WTC11 (cell line): Measurements from ENCODE around the gene LARP7. TPM values are rescaled to one million over a fixed set of nuclear protein-coding genes. Genes with fewer than 3 reads are reported as not detected.
"Not testable (repeated sequence)": the region's sequence is repeated elsewhere in the genome, so short reads cannot be mapped to it uniquely, and the experiment has no call there.

Source experiments
- ATAC-seq: fragments of 200-7000 bp; cut with Tn5 transposase; 2 replicates; pipeline ENCODE4 v1.10.0; 2021; ENCODE audit warnings: mild to moderate bottlenecking, moderate library complexity
- CTCF ChIA-PET: fragments of 300-600 bp; sonication (Branson Sonifier 250); formaldehyde crosslinking; loops from one replicate; lab custom pipeline; 2021; ENCODE audit warnings: antibody characterized with exemption; lab: Charles Lee
- POLR2A ChIA-PET: fragments of 350-600 bp; sonication (Branson Sonifier 250); formaldehyde crosslinking; loops from one replicate; lab custom pipeline; 2021; ENCODE audit warnings: antibody characterized with exemption; lab: Charles Lee
- DNase-seq: peaks from one replicate; pipeline ENCODE4 v3.0.0; 2021; ENCODE audit warnings: low spot score
- H3K27ac Mint-ChIP-seq: 2 replicates; pipeline ENCODE4 v1.8.0; 2021; ENCODE audit warnings: mixed read lengths
- H3K27me3 Mint-ChIP-seq: 2 replicates; pipeline ENCODE4 v1.8.0; 2021; ENCODE audit warnings: low read depth, mild to moderate bottlenecking, moderate library complexity, mixed read lengths
- H3K36me3 Mint-ChIP-seq: 2 replicates; pipeline ENCODE4 v1.8.0; 2021; ENCODE audit warnings: mixed read lengths
- H3K4me1 Mint-ChIP-seq: 2 replicates; pipeline ENCODE4 v1.8.0; 2022; ENCODE audit warnings: mixed read lengths
- H3K4me3 Mint-ChIP-seq: 2 replicates; pipeline ENCODE4 v1.8.0; 2021; ENCODE audit warnings: mild to moderate bottlenecking, moderate library complexity, mixed read lengths
- H3K9me3 Mint-ChIP-seq: 2 replicates; pipeline ENCODE4 v1.8.0; 2021; ENCODE audit warnings: mixed read lengths
- ATF2 ChIP-seq: sonication (generic); formaldehyde crosslinking; IDR thresholded peaks from 2 replicates; pipeline ENCODE4 v1.8.1; 2022; ENCODE audit warnings: low read depth, missing genetic modification reagents, borderline replicate concordance
- CBFB ChIP-seq: sonication (generic); formaldehyde crosslinking; IDR thresholded peaks from 2 replicates; pipeline ENCODE4 v1.8.1; 2022; ENCODE audit warnings: mild to moderate bottlenecking, low read depth, missing genetic modification reagents
- CREB1 ChIP-seq: sonication (generic); formaldehyde crosslinking; IDR thresholded peaks from 2 replicates; pipeline ENCODE4 v1.8.0; 2023; ENCODE audit warnings: mild to moderate bottlenecking, missing genetic modification reagents
- EMX1 ChIP-seq: fragments of 250-450 bp; sonication (Bioruptor Pico); IDR thresholded peaks from 2 replicates; pipeline ENCODE4 v1.8.0; 2021; ENCODE audit warnings: mild to moderate bottlenecking
- ERG ChIP-seq: fragments of 250-450 bp; sonication (Bioruptor Pico); IDR thresholded peaks from 2 replicates; pipeline ENCODE4 v1.8.0; 2021; ENCODE audit warnings: mild to moderate bottlenecking
- ETV6 ChIP-seq: sonication (generic); formaldehyde crosslinking; IDR thresholded peaks from 2 replicates; pipeline ENCODE4 v1.8.1; 2022; ENCODE audit warnings: mild to moderate bottlenecking, missing genetic modification reagents
- GTF2I ChIP-seq: fragments of 250-450 bp; sonication (Bioruptor Pico); conservative IDR thresholded peaks from 2 replicates; pipeline ENCODE4 v1.4.0; 2021; ENCODE audit warnings: mild to moderate bottlenecking
- PRRX2 ChIP-seq: fragments of 250-450 bp; sonication (Bioruptor Pico); IDR thresholded peaks from 2 replicates; pipeline ENCODE4 v1.8.0; 2021; ENCODE audit warnings: mild to moderate bottlenecking
- RORB ChIP-seq: fragments of 250-450 bp; sonication (Bioruptor Pico); IDR thresholded peaks from 2 replicates; pipeline ENCODE4 v1.9.0; 2021; ENCODE audit warnings: mild to moderate bottlenecking
- TP53 ChIP-seq: sonication (generic); formaldehyde crosslinking; IDR thresholded peaks from 2 replicates; pipeline ENCODE4 v1.8.1; 2023; ENCODE audit warnings: mild to moderate bottlenecking, missing genetic modification reagents
- ZBTB43 ChIP-seq: sonication (generic); formaldehyde crosslinking; IDR thresholded peaks from 2 replicates; pipeline ENCODE4 v1.8.1; 2023; ENCODE audit warnings: mild to moderate bottlenecking, missing genetic modification reagents
- ZMAT4 ChIP-seq: fragments of 250-450 bp; sonication (Bioruptor Pico); IDR thresholded peaks from 2 replicates; pipeline ENCODE4 v1.9.0; 2021; ENCODE audit warnings: mild to moderate bottlenecking
- ZNF121 ChIP-seq: sonication (generic); formaldehyde crosslinking; IDR thresholded peaks from 2 replicates; pipeline ENCODE4 v1.8.0; 2023; ENCODE audit warnings: missing genetic modification reagents
- ZNF396 ChIP-seq: fragments of 250-450 bp; sonication (Bioruptor Pico); IDR thresholded peaks from 2 replicates; pipeline ENCODE4 v1.8.0; 2021; ENCODE audit warnings: mild to moderate bottlenecking, moderate library complexity, borderline replicate concordance
- ZNF416 ChIP-seq: fragments of 250-450 bp; sonication (Bioruptor Pico); IDR thresholded peaks from 2 replicates; pipeline ENCODE4 v1.9.0; 2021; ENCODE audit warnings: mild to moderate bottlenecking, inconsistent platforms
- ZNF423 ChIP-seq: fragments of 250-450 bp; sonication (Bioruptor Pico); IDR thresholded peaks from 2 replicates; pipeline ENCODE4 v2.1.2; 2022; ENCODE audit warnings: mild to moderate bottlenecking, moderate library complexity
- ZNF425 ChIP-seq: fragments of 250-450 bp; sonication (Bioruptor Pico); conservative IDR thresholded peaks from 2 replicates; pipeline ENCODE4 v1.9.0; 2021; ENCODE audit warnings: mild to moderate bottlenecking
- ZNF532 ChIP-seq: fragments of 250-450 bp; sonication (Bioruptor Pico); IDR thresholded peaks from 2 replicates; pipeline ENCODE4 v1.9.0; 2021; ENCODE audit warnings: mild to moderate bottlenecking, borderline replicate concordance
- ZSCAN18 ChIP-seq: fragments of 250-450 bp; sonication (Bioruptor Pico); IDR thresholded peaks from 2 replicates; pipeline ENCODE4 v2.1.2; 2022; ENCODE audit warnings: mild to moderate bottlenecking, moderate library complexity
- total RNA-seq: library from RNA; stranded (reverse); gene quantifications from 3 replicates; pipeline ENCODE4 v1.2.3, GENCODE V29; 2021

The LARP7 gene
- total RNA-seq, 1 experiment from 2014 or later: 46.2 TPM

- no peak for TF ChIP-seq ZBTB43 (CRISPR knock-in tag)
- TF ChIP-seq ETV6: no peak
- TF ChIP-seq ATF2 (CRISPR knock-in tag): no peak
- no peak for TF ChIP-seq CREB1 (CRISPR knock-in tag)
- no peak for TF ChIP-seq RORB (CRISPR knock-in tag)
- no peak for TF ChIP-seq ZNF396 (CRISPR knock-in tag)
These were observed 566 bp downstream of the LARP7 start (continued) for GRCh38 chr4:112637552-112637866.

- ChIA-PET CTCF (interaction anchor here (1.2 to 9.1 kb wide), 4 partner anchors 120 to 296 kb away, joined by 3 to 116 read pairs (median 24); no protein-coding TSS in a partner anchor), POLR2A (no interaction called here)
- Mint-ChIP-seq H3K27ac (peak overlapping the region; percentile 78), H3K4me3 (no peak overlapping the region), H3K36me3 (peaks cover 39% of the 10 kb centered on the region), H3K9me3 (no peaks in the 10 kb centered on the region), H3K4me1 (peaks cover 35% of the 10 kb centered on the region), H3K27me3 (peaks cover 7% of the 10 kb centered on the region)
- DNase-seq (no peak), ATAC-seq (no peak)
- TF ChIP-seq TP53 (CRISPR knock-in tag) (no peak), ZNF423 (CRISPR knock-in tag) (no peak), CBFB (CRISPR knock-in tag) (no peak), ZNF532 (0 out of 2 replicates have a peak, but pooled peaks have one; percentile 11), ZMAT4 (CRISPR knock-in tag) (no peak)
These were observed 5.6 kb downstream of the LARP7 start for GRCh38 chr4:112642526-112642925.

GRCh38 chr4:112644595-112645535 lies 7.9 kb downstream of the LARP7 start:
- Mint-ChIP-seq H3K36me3 (peaks cover 41% of the 10 kb centered on the region), H3K27ac (peak overlapping the region; percentile 45), H3K4me1 (peaks cover 38% of the 10 kb centered on the region), H3K4me3 (peak overlapping the region; percentile 94)
- POLR2A ChIA-PET: interaction anchor here (0.7 to 5.6 kb wide), 14 partner anchors 8 to 129 kb away, joined by 3 to 50 read pairs (median 4); partner anchors contain the start of genes LARP7, NEUROG2 and ZGRF1
- CTCF ChIA-PET: interaction anchor here (0.5 to 9.1 kb wide), 7 partner anchors 7 to 347 kb away, joined by 5 to 116 read pairs (median 11); partner anchors contain the start of gene LARP7
- H3K9me3 Mint-ChIP-seq, DNase-seq, H3K27me3 Mint-ChIP-seq: not testable (repeated sequence)
- peak; percentile 2 for ATAC-seq
- peak; percentile 47; the same call in 1 of the 2 replicates for TF ChIP-seq ZSCAN18 (CRISPR knock-in tag)
- TF ChIP-seq PRRX2 (CRISPR knock-in tag): peak; percentile 99; the same call in 1 of the 2 replicates
- TF ChIP-seq ZNF416: peak; percentile 92
- peak; percentile 99 for TF ChIP-seq ZNF425 (CRISPR knock-in tag)
- peak; percentile 28 for TF ChIP-seq EMX1
- peak; percentile 100 for TF ChIP-seq ERG (CRISPR knock-in tag)
- peak; percentile 97 for TF ChIP-seq ZNF121 (CRISPR knock-in tag)
- 0 out of 2 replicates have a peak, but pooled peaks have one; percentile 13 for TF ChIP-seq ZMAT4 (CRISPR knock-in tag)
- peak; percentile 94 for TF ChIP-seq GTF2I (CRISPR knock-in tag)
